RWPE1 (cell line): ENCODE results near the gene PRDM13.

Experiments
- CTCF ChIA-PET: fragments of 350-600 bp; sonication (Branson Sonifier 250); formaldehyde crosslinking; extraction: SDS; loops from one replicate; lab custom pipeline; 2021; lab: Yijun Ruan, JAX
- POLR2A ChIA-PET: fragments of 400-600 bp; formaldehyde crosslinking; extraction: SDS; loops from one replicate; lab custom pipeline; 2020; ENCODE audit warnings: antibody characterized with exemption; ENCODE audit not compliant: low non-redundant PET; lab: Yijun Ruan, JAX
- DNase-seq: peaks from one replicate; pipeline ENCODE4 v3.0.0; 2012; ENCODE audit warnings: low spot score
- H3K27ac ChIP-seq: fragments of 450-650 bp; 2 replicates; pipeline ENCODE4 v1.5.1; 2017
- CTCF ChIP-seq: fragments of 450-650 bp; conservative IDR thresholded peaks from 2 replicates; pipeline ENCODE4 v1.5.1; 2017; ENCODE audit warnings: low read depth, mild to moderate bottlenecking

PRDM13 gene

GRCh38 chr6:99606656-99607415 is at the start of gene PRDM13:
PRDM13 (plus strand) TSS chr6:99606833; CDS start chr6:99607035, 202 bp downstream.
- no peak for DNase-seq
- ChIA-PET POLR2A (no interaction called here), CTCF (interaction anchor here (0.7 kb wide), 1 partner anchor 260 kb away, joined by 4 read pairs; no protein-coding TSS in a partner anchor)
- no peak within 1 kb of the TSS for H3K27ac ChIP-seq
- TF ChIP-seq CTCF, result no peak

- ChIA-PET POLR2A (no interaction called here), CTCF (no interaction called here)
- no peak overlapping the region for H3K27ac ChIP-seq
- no peak for DNase-seq
- no peak for TF ChIP-seq CTCF
Observed at GRCh38 chr6:99559057-99559456, 47.6 kb upstream of the PRDM13 start.

- TF ChIP-seq CTCF, result no peak
- ChIA-PET CTCF (interaction anchor here (0.6 kb wide), 1 partner anchor 15 kb away, joined by 5 read pairs; no protein-coding TSS in a partner anchor), POLR2A (no interaction called here)
- no peak overlapping the region for H3K27ac ChIP-seq
- DNase-seq, result no peak
Observed at GRCh38 chr6:99560668-99561067, 46.0 kb upstream of the PRDM13 start.

GRCh38 chr6:99563056-99563723 is 43.4 kb upstream of the PRDM13 start:
- ChIA-PET CTCF (no interaction called here), POLR2A (no interaction called here)

GRCh38 chr6:99568103-99568933 is 38.3 kb upstream of the PRDM13 start, which contains the start of gene CCNC:
CCNC (minus strand) TSS chr6:99568660; CDS start chr6:99568527, 133 bp downstream.
- TF ChIP-seq CTCF, result no peak
- ChIA-PET POLR2A (no interaction called here), CTCF (interaction anchor here (1.4 kb wide), 1 partner anchor 20 kb away, joined by 4 read pairs; no protein-coding TSS in a partner anchor)
- peak within 1 kb of the TSS; percentile 89 for H3K27ac ChIP-seq
- DNase-seq, result peak; percentile 96

More at GRCh38 chr6:99563056-99563723, 43.4 kb upstream of the PRDM13 start:
- DNase-seq, result no peak
- H3K27ac ChIP-seq, result no peak overlapping the region
- TF ChIP-seq CTCF, result no peak

GRCh38 chr6:99573980-99574617 is 32.5 kb upstream of the PRDM13 start:
- POLR2A ChIA-PET, result no interaction called here
- TF ChIP-seq CTCF, result no peak
- no peak overlapping the region for H3K27ac ChIP-seq
- no peak for DNase-seq
- CTCF ChIA-PET, result no interaction called here
